ENCODE measurements around the gene AFAP1L2.
A peak's percentile ranks its signal among the peaks of the same experiment; 100 is the strongest.

AFAP1L2 gene, protein sequence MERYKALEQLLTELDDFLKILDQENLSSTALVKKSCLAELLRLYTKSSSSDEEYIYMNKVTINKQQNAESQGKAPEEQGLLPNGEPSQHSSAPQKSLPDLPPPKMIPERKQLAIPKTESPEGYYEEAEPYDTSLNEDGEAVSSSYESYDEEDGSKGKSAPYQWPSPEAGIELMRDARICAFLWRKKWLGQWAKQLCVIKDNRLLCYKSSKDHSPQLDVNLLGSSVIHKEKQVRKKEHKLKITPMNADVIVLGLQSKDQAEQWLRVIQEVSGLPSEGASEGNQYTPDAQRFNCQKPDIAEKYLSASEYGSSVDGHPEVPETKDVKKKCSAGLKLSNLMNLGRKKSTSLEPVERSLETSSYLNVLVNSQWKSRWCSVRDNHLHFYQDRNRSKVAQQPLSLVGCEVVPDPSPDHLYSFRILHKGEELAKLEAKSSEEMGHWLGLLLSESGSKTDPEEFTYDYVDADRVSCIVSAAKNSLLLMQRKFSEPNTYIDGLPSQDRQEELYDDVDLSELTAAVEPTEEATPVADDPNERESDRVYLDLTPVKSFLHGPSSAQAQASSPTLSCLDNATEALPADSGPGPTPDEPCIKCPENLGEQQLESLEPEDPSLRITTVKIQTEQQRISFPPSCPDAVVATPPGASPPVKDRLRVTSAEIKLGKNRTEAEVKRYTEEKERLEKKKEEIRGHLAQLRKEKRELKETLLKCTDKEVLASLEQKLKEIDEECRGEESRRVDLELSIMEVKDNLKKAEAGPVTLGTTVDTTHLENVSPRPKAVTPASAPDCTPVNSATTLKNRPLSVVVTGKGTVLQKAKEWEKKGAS

GRCh38 chr10:114404171-114405010 lies at the start of gene AFAP1L2:
Gene AFAP1L2, minus strand, starts transcription at chr10:114404502. Its CDS starts 47 bp downstream, at chr10:114404455.
- DNase-seq (ENCODE audit: low read depth, low spot score): peak; percentile 68

DNA sequence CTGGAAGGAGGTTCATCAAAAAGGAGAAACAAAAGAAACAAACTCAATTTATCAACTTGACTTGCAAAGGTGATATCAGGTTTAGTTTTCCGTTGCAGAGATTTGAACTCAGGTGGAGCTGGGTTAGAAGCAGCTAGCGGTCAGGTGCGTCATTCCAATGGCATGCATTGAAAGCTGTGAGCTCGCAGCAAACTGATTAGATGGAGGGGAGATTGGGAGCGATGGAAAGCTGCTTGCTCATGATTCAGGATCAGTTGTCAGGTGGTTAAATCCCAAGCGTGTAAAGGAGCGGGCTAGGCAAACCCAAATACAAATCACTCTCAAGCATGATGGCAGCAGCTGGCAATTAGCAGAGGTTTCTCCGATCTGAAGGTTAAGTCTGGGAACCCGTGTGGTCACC lies 49.3 kb upstream of the AFAP1L2 start:
- no peak for DNase-seq (ENCODE audit: low read depth, low spot score)

DNA sequence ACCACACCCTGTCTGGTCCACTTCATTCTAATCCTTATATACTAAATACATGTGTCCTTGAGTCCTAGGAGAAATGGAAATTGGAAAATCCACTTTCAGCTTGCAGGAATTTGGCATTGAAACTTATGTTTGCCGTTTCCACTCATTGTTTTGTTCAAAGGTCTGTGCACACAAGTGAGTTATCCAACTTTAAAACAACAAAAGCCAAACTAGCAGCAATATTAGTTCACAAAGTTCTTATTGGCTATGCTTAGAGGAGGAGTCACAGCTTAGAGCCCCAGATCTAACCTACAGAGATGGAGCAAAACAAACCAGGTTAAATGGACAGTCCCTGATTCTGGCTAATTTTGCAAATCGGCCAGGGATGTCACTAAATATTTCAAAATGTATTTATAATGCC lies 44.6 kb upstream of the AFAP1L2 start:
- DNase-seq (ENCODE audit: low read depth, low spot score): no peak

GRCh38 chr10:114445332-114445731 lies 41.0 kb upstream of the AFAP1L2 start:
- DNase-seq (ENCODE audit: low read depth, low spot score): no peak

DNA sequence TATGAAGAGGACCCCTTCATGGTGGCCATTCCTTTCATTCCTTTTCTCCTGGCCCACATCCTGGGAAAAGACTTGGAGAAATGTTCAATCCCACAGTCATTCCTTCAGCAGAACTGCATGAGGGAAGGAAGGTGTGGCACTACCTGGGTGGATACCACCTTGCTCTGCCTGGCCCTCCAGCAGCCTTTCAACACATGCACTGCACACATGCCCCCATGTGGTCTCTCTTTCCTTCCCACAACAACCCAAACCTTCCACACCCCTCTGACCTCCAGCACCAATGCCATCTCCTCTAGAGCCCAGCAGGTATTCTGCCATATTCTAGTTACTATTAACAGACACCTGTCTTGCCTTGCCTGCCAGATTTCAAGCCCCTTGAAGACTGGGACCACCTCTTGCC lies 40.5 kb upstream of the AFAP1L2 start:
- DNase-seq (ENCODE audit: low read depth, low spot score): no peak

DNA sequence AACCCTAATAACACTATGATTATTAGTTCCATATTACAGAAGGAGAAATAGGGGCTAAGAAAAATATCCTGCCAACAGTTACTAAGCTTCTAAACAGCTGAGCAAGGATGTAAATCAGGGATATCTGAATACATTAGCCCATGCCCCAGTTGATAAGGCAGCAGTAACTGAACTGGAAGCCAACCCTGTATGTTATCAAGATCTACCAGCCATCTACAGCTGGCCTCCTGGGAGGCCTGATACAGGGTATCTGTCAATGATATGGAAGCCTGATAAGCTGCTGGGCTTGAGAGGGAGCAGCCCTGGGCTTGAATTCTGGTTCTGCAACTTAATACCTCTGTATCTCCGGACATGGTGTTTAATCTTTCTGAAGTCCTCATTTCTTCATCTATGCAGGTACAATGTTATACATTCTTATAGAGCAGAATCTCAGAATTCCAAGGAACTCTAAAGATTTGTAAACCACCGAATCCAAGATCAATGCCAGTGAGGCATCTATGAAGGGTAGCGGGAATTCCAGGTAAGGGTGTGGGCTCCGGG lies 37.9 kb upstream of the AFAP1L2 start:
- DNase-seq (ENCODE audit: low read depth, low spot score): no peak

DNA sequence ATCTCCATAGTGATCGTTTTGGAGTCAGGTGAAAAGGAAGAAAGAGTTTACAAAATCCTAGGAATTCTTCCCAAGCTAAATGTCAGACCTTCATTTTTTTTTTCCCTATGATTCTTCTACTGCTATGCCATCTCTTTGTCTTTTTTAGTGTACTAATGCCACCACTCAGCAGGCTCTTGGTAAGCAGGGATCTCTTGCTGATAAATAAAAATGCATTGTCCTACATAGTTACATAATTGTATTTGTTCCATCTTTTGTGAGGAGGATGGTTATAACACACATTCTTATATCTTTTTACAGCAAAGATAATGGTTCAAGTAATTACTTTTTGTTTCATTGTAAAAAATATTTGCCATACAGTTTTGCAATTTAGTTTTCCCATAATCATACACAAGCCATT lies 36.8 kb upstream of the AFAP1L2 start:
- DNase-seq (ENCODE audit: low read depth, low spot score): no peak

DNA sequence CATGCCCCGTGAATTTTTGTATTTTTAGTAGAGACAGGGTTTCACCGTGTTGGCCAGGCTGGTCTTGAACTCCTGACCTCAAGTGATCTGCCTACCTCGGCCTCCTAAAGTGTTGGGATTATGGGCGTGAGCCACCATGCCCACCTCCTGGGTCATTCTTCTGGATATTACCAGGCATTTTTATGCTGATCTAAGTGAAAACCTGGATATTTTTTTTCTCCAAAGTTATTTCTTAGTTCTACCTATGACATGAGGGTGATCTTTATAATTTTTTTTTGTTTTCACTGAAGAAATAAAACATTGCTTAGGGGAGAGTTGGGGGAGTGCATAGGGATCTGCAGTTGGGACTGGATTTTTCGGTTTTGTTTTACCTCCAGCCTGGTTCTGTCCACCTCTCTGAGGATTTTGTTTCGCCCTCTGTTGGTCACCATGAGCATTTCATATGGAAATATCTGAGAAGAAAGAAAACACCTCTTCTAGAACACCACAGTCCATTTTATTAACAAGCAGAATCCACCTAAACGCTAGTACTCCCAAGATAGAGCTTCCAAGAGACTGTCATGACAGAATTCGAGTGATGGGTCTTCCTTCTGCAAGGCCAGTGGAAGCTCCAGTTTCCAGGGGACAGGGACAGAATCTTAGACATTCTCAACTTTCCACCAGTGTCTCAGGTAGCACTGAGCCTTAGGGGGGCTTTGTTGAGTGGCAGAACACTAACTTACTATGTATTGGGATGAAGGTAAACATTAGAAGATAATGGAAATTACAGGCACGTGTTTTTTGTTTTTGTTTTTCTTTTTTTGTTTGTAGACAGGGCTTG lies 33.4 kb upstream of the AFAP1L2 start:
- DNase-seq (ENCODE audit: low read depth, low spot score): peak; percentile 43

DNA sequence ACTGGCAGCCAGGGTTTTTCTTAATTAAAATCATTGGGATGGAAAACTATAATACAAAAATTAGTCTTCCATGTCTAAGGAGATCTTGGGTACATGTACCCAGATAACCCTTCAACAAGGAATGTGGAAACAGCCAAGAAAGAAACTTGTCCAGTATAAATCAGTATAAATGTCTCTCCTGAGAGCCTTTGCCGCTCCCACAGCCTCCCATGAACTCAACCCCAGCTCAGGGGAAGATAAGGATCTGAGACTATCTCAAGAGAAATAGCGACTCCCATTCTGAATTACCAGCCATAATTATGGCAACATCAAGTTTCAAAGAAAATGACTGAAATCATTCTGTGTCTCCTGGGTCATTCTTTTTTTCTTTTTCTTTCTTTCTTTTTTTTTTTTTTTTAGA lies 32.6 kb upstream of the AFAP1L2 start:
- DNase-seq (ENCODE audit: low read depth, low spot score): no peak

- no peak for DNase-seq (ENCODE audit: low read depth, low spot score)
Observed at GRCh38 chr10:114432566-114433093, 28.3 kb upstream of the AFAP1L2 start.

DNA sequence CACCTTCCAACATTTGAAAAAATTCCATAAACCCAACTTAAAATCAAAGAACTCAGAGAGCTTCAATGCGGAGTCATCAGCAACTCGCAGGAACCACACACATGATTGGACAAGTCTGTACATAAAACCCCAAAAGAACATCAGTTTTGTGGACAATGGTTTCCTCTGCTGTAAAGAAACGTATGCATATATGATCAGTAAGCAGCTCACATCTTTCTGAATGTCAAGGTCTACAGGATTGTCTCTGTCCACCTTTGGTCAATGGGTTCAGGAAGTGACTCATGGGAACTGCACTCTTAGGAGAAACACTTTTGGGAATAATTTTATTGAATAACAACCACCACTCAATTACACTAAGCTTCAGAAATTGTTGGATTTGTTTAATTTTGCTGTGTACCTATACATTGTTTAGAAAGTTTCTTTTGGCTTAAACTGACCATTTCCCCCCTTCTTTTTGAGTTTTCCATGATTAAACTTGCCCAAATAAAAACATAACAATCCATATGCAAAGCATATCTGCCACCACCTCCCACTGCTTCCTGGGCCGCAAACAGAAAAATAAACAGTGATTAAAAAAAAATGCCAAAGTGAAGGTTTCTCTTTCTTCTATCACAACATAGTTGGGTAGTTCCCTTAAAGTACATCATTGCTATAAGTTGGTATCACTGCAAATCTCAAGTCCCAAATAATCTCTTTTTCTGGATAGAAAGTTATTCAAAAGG lies 27.3 kb upstream of the AFAP1L2 start:
- no peak for DNase-seq (ENCODE audit: low read depth, low spot score)

DNA sequence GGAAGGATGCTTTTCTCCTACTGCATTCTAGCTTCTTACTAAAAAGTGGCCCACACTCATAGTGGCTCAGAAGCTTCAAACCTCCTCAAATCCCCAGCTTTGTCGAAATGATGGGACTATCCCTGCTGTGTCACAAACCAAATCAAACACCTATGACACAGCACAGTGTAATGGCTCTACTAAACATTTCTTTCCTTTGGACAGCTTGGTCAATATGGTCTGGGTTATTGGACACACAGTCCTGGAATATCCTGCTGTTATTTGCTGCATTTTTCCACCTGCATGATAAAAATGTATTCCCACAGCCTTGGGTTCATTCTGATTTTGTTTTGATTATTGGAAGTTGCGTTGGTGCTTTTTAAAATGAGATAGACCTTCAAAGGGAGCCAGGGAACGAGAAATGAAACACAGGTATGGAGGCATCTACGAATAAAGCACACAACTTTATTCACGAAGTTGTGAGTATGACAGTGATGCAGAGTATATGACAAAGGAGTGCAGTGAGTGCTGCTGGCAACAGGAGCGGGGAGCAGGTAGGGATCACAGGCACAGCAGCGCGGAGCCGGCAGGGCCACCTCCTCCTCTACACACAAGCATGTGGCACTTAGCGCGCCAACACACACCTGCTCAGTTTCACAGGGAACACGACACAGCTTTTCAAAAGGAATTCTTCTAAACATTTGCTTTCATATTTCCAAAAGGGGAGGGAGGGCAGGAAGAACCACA lies 26.5 kb upstream of the AFAP1L2 start:
- DNase-seq (ENCODE audit: low read depth, low spot score): no peak

- no peak for DNase-seq (ENCODE audit: low read depth, low spot score)
Observed at GRCh38 chr10:114429581-114430335, 25.5 kb upstream of the AFAP1L2 start.

DNA sequence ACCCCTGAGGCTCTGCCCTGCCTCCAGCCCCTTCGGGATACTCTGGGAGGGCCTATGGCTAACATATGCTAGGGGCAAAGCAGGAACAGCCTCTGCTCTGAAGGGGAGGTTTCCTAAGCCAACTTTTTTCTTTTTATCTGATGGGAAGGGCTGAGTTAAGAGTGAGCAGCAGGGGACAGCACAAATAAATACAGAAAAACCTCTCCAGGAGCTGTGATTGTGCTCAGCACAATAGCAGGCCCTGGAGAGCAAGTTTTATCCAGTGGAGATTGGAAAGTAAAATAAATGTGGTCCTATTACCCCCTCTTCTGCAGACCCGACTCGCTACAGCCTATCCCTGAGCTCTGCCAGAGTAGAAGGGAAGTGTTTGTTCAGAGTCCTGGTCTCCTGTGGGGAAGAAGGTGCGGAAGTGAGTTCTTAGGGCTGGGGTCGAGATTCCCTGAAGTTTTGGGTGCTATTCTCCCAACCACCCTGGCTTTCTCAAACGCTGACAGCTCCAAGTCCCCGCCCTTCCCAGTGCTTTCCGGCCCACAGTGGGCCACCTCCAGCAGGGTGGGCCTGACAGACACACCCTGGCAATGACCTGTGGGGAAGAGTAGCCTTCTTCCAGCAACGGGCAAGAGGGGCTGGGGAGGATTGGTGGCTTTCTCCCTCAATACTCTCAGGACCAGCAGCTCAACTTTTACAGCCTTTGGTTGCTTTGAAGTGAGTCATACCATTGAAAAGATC lies 23.0 kb upstream of the AFAP1L2 start:
- peak; percentile 20 for DNase-seq (ENCODE audit: low read depth, low spot score)

DNA sequence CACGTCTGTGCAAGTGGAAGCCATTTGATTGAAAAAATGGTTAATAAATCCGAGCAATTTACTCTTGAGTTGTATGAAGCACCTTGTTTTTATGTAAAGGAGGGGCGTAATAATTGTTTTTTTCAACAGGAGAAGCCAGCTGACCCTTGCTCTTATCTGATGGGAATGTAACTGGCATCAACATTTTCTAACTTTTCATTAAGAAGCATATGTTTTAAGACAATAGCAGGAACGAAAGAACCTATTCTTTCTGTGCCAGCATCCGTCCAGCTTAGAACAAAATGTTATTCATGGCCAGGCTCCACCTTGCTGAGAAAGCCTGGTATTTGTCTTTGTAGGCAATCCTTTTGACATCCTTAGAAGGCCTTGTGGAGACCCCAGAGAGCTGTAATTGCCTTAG lies 22.2 kb upstream of the AFAP1L2 start:
- DNase-seq (ENCODE audit: low read depth, low spot score): no peak

- peak; percentile 31 for DNase-seq (ENCODE audit: low read depth, low spot score)
Observed at GRCh38 chr10:114420811-114421485, 16.6 kb upstream of the AFAP1L2 start.

- DNase-seq (ENCODE audit: low read depth, low spot score): no peak
Observed at GRCh38 chr10:114418109-114418508, 13.8 kb upstream of the AFAP1L2 start.
